GM23338 (cell line): ENCODE data around the gene TTC28. TPM values are rescaled to one million over a fixed set of nuclear protein-coding genes. Genes with fewer than 3 reads are reported as not detected.

Experiments used
- ATAC-seq: fragments of 200-7000 bp; cut with Tn5 transposase; 3 replicates; pipeline ENCODE4 v1.9.1; 2020
- DNase-seq: peaks from one replicate; pipeline ENCODE4 v3.0.0-alpha.2; 2015; ENCODE audit warnings: low spot score
- H2AFZ ChIP-seq: fragments of 200-600 bp; sonication (generic); 2 replicates; pipeline ENCODE4 v1.8.0; 2016; ENCODE audit warnings: antibody characterized with exemption, mild to moderate bottlenecking, moderate library complexity
- H3F3A ChIP-seq: fragments of 200-600 bp; sonication (generic); replicated peaks from 2 replicates; pipeline ENCODE4 v1.8.0; 2017; ENCODE audit warnings: antibody characterized with exemption, mixed run types, low read depth
- H3K27ac ChIP-seq: fragments of 200-600 bp; sonication (generic); 2 replicates; pipeline ENCODE4 v1.6.1; 2016; ENCODE audit warnings: low read depth
- H3K27me3 ChIP-seq: fragments of 200-600 bp; sonication (generic); 2 replicates; pipeline ENCODE4 v1.8.0; 2016; ENCODE audit warnings: mild to moderate bottlenecking, mixed run types, moderate library complexity; ENCODE audit not compliant: insufficient read depth
- H3K36me3 ChIP-seq: fragments of 200-600 bp; sonication (generic); 2 replicates; pipeline ENCODE4 v1.8.0; 2016; ENCODE audit warnings: mild to moderate bottlenecking; ENCODE audit not compliant: insufficient read depth
- H3K4me1 ChIP-seq: fragments of 200-600 bp; sonication (generic); 2 replicates; pipeline ENCODE4 v1.8.0; 2016; ENCODE audit warnings: mild to moderate bottlenecking, moderate library complexity; ENCODE audit not compliant: insufficient read depth
- H3K4me2 ChIP-seq: fragments of 200-600 bp; sonication (generic); 2 replicates; pipeline ENCODE4 v1.7.1; 2017; ENCODE audit warnings: mixed run types
- H3K4me3 ChIP-seq: fragments of 200-600 bp; sonication (generic); 2 replicates; pipeline ENCODE4 v1.6.1; 2016; ENCODE audit warnings: mixed run types
- H3K79me2 ChIP-seq: fragments of 200-600 bp; sonication (generic); replicated peaks from 2 replicates; pipeline ENCODE4 v1.8.0; 2017; ENCODE audit warnings: mild to moderate bottlenecking; ENCODE audit not compliant: insufficient read depth
- H3K9me2 ChIP-seq: fragments of 200-600 bp; sonication (generic); 2 replicates; pipeline ENCODE4 v1.8.0; 2017; ENCODE audit not compliant: insufficient read depth
- H4K20me1 ChIP-seq: fragments of 200-600 bp; sonication (generic); replicated peaks from 2 replicates; pipeline ENCODE4 v1.8.0; 2017; ENCODE audit warnings: mild to moderate bottlenecking; ENCODE audit not compliant: insufficient read depth
- H3K27ac Mint-ChIP-seq: 2 replicates; pipeline ENCODE4 v1.8.0; 2020; ENCODE audit warnings: inconsistent platforms, mild to moderate bottlenecking, moderate library complexity, mixed read lengths
- H3K27me3 Mint-ChIP-seq: 3 replicates; pipeline ENCODE4 v1.8.0; 2022; ENCODE audit warnings: low read depth, mild to moderate bottlenecking, moderate library complexity, mixed read lengths, inconsistent platforms; ENCODE audit not compliant: insufficient read depth, poor library complexity
- H3K36me3 Mint-ChIP-seq: 3 replicates; pipeline ENCODE4 v1.8.0; 2021; ENCODE audit warnings: low read depth, mild to moderate bottlenecking, inconsistent platforms, moderate library complexity, mixed read lengths
- H3K4me1 Mint-ChIP-seq: 3 replicates; pipeline ENCODE4 v1.8.0; 2020; ENCODE audit warnings: mild to moderate bottlenecking, inconsistent platforms, mixed read lengths
- H3K4me3 Mint-ChIP-seq: 3 replicates; pipeline ENCODE4 v1.8.0; 2021; ENCODE audit warnings: moderate library complexity, mild to moderate bottlenecking, inconsistent platforms, mixed read lengths
- H3K9me3 Mint-ChIP-seq: 3 replicates; pipeline ENCODE4 v1.8.0; 2020; ENCODE audit warnings: moderate library complexity, mild to moderate bottlenecking, inconsistent platforms, mixed read lengths
- CREB1 ChIP-seq: fragments of 250-450 bp; sonication (Bioruptor Pico); IDR thresholded peaks from 2 replicates; pipeline ENCODE4 v1.5.0; 2020; ENCODE audit warnings: low read depth, mild to moderate bottlenecking, moderate library complexity
- CTCF ChIP-seq, 2 experiments: fragments of 200-600 bp in 1 of 2; sonication (generic) in 1 of 2; conservative IDR thresholded peaks; 2 replicates each; pipeline versions ENCODE4 v1.5.1 to v1.6.1; 2016 to 2017; ENCODE audit warnings: antibody characterized with exemption in 2 of 2, low read depth in 2 of 2, mild to moderate bottlenecking in 2 of 2, moderate library complexity in 1 of 2
- ETS1 ChIP-seq: IDR thresholded peaks from 2 replicates; pipeline ENCODE4 v1.6.1; 2016; ENCODE audit warnings: antibody characterized with exemption
- EZH2 ChIP-seq: fragments of 200-600 bp; sonication (generic); IDR thresholded peaks from one replicate; pipeline ENCODE4 v1.8.0; 2017; ENCODE audit warnings: antibody characterized with exemption, mild to moderate bottlenecking, low read depth; ENCODE audit not compliant: unreplicated experiment
- EZH2phosphoT487 ChIP-seq: fragments of 200-600 bp; sonication (generic); IDR thresholded peaks from one replicate; pipeline ENCODE4 v1.8.1; 2018; ENCODE audit warnings: antibody characterized with exemption; ENCODE audit not compliant: unreplicated experiment
- JUNB ChIP-seq: IDR thresholded peaks from one replicate; pipeline ENCODE4 v1.6.1; 2016; ENCODE audit warnings: antibody characterized with exemption; ENCODE audit not compliant: unreplicated experiment
- NANOG ChIP-seq: IDR thresholded peaks from 2 replicates; pipeline ENCODE4 v1.6.1; 2016; ENCODE audit warnings: antibody characterized with exemption, borderline replicate concordance
- POLR2AphosphoS5 ChIP-seq: IDR thresholded peaks from 2 replicates; pipeline ENCODE4 v1.6.1; 2016; ENCODE audit warnings: antibody characterized with exemption, low read depth
- REST ChIP-seq: IDR thresholded peaks from one replicate; pipeline ENCODE4 v1.6.1; 2018; ENCODE audit warnings: antibody characterized with exemption; ENCODE audit not compliant: unreplicated experiment
- STAT1 ChIP-seq: IDR thresholded peaks from one replicate; pipeline ENCODE4 v1.6.1; 2016; ENCODE audit warnings: antibody characterized with exemption; ENCODE audit not compliant: unreplicated experiment
- ZNF114 ChIP-seq: fragments of 250-450 bp; sonication (Bioruptor Pico); IDR thresholded peaks from 2 replicates; pipeline ENCODE4 v1.5.0; 2020; ENCODE audit warnings: mild to moderate bottlenecking, moderate library complexity
- ZNF331 ChIP-seq: fragments of 250-450 bp; sonication (Bioruptor Pico); IDR thresholded peaks from 2 replicates; pipeline ENCODE4 v1.5.0; 2020; ENCODE audit warnings: low read depth, mild to moderate bottlenecking, moderate library complexity
- ZNF462 ChIP-seq: fragments of 250-450 bp; sonication (Bioruptor Pico); IDR thresholded peaks from 2 replicates; pipeline ENCODE4 v1.5.0; 2020; ENCODE audit warnings: mild to moderate bottlenecking, moderate library complexity
- polyA plus RNA-seq: library from polyadenylated mRNA; unstranded; fragments of >200 nt; fragmentation: Nextera tagmentation; extraction: Ambion mirVana; gene quantifications from 2 replicates; pipeline ENCODE4 v1.2.1, GENCODE V29; 2016
- total RNA-seq: library from RNA; depleted of rRNA; stranded (reverse); fragments of >200 nt; shearing (Covaris generic); gene quantifications from 2 replicates; pipeline ENCODE4 v1.2.3, GENCODE V29; 2014

The TTC28 gene
- total and polyA plus RNA-seq, 2 experiments from 2014 or later: 4.5 to 16.1 TPM

- H3K27me3 ChIP-seq: no peaks in the 10 kb centered on the region
- Mint-ChIP-seq H3K9me3 (no peaks in the 10 kb centered on the region), H3K27me3 (peaks cover 9% of the 10 kb centered on the region), H3K36me3 (peaks cover 3% of the 10 kb centered on the region; the same call in 2 of the 3 replicates), H3K4me1 (peaks cover 9% of the 10 kb centered on the region; the same call in 2 of the 3 replicates), H3K27ac (no peak overlapping the region), H3K4me3 (no peak overlapping the region)
- no peaks in the 10 kb centered on the region; the same call in 1 of the 2 replicates for H3K36me3 ChIP-seq
- peaks cover 8% of the 10 kb centered on the region; the same call in 1 of the 2 replicates for H3K4me1 ChIP-seq
- no peak overlapping the region for H3K4me3 ChIP-seq
- ATAC-seq (no peak), DNase-seq (no peak)
- H3K4me2 ChIP-seq: no peak overlapping the region
- no peaks in the 10 kb centered on the region for H3F3A ChIP-seq
- no peaks in the 10 kb centered on the region for H3K9me2 ChIP-seq
- no peak overlapping the region for H2AFZ ChIP-seq
- no peaks in the 10 kb centered on the region; the same call in 1 of the 2 replicates for H4K20me1 ChIP-seq
- no peaks in the 10 kb centered on the region for H3K79me2 ChIP-seq
- TF ChIP-seq JUNB (no peak), POLR2AphosphoS5 (no peak), STAT1 (no peak), REST (no peak), ZNF462 (CRISPR knock-in tag) (no peak), EZH2phosphoT487 (no peak), ZNF114 (CRISPR knock-in tag) (no peak), NANOG (no peak), CREB1 (no peak), EZH2 (no peak), ZNF331 (CRISPR knock-in tag) (no peak), ETS1 (no peak), CTCF (conservative IDR thresholded peaks at IDR 0.05; ENCODE audit: low read depth in 2 of 2) (no peak)
- no peak overlapping the region for H3K27ac ChIP-seq
Observed at GRCh38 chr22:27996981-27997380, 682.7 kb downstream of the TTC28 start.
